Islet of Langerhans (tissue), 1 donor: Measurements from ENCODE around the gene SOWAHA.

Experiments
- FAIRE-seq: peaks from one replicate; lab custom pipeline; 2011; peaks lifted over from hg19 to GRCh38; lab: Jason Lieb, UNC

The SOWAHA gene

DNA sequence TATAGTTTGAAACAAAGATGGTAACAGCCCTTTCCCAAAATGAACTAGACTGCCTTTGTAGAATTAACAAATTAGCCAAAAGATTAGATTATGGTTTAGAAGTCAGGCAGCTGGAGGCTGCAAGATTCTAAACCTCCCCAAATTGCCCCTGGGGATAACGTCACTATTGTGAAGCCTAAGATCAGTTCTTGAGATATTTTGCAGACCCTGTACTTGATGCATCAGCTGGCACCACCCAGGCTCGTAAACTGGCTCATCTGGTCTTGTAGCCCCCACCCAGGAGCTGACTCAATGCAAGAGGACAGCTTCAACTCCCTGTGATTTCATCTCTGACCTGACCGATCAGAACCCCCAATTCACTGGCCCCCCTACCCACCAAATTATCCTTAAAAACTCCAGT, 4.2 kb upstream of the SOWAHA start:
- FAIRE-seq: no peak

DNA sequence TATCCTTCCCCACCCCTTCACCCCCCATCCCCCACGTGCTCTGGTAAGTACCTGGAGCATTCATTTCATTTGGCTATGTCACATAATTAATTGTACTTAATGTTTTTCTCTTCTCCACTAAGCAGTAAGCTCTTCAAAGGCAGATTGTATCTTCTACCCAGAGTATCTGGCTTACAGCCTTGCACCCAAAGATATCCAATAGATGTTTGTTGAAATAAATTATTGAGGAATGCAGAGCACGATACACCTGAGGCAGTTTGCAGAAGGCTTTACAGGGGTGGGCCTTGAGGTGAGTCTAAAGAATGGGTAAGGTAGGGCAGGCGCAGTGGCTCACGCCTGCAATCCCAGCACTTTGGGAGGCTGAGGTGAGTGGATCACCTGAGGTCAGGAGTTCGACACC, 2.5 kb upstream of the SOWAHA start:
- no peak for FAIRE-seq

DNA sequence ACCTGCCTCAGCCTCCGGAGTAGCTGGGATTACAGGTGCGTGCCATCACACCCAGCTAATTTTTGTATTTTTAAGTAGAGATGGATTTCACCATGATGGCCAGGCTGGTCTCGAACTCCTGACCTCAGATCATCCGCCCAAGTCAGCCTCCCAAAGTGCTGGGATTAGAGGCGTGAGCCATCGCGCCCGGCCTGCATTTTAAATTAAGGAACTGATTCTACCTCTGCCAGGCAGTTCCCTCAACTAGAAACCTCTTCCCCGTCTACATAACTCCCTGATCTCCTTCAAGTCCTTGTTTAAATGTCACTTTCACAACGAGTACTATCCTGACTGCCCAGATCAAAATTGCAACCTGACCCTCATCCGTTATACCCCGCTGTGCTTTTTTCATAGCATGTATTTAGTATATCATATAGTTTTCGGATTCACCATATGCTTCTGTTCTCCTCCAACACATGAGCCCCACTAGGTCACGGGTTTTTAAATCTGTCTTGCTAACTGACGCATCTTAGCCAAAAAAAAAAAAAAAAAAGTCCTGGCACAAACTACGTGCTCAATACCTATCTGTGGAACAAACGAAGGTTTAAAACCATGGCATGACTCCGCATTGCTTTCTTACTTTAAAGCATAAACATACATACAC, 858 bp upstream of the SOWAHA start:
- FAIRE-seq: no peak

DNA sequence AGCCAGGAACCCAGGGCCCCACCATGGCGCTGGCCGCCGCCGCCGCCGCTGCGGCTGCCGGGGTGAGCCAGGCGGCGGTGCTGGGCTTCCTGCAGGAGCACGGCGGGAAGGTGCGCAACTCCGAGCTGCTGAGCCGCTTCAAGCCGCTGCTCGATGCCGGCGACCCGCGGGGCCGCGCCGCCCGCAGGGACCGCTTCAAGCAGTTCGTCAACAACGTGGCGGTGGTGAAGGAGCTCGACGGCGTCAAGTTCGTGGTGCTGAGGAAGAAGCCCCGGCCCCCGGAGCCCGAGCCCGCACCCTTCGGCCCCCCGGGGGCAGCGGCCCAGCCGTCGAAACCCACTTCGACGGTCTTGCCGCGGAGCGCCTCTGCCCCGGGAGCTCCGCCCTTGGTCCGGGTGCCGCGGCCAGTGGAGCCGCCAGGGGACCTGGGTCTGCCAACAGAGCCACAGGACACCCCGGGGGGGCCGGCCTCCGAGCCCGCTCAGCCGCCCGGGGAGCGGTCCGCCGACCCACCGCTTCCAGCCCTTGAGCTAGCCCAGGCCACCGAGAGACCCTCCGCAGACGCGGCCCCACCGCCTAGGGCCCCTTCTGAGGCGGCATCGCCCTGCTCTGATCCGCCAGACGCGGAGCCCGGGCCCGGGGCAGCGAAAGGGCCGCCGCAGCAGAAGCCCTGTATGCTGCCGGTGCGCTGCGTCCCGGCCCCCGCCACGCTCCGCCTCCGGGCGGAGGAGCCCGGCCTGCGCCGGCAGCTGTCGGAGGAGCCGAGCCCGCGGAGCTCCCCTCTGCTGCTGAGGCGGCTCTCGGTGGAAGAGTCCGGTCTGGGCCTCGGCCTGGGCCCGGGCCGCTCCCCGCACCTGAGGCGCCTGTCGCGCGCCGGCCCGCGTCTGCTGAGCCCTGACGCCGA, 749 bp downstream of the SOWAHA start:
- FAIRE-seq: no peak

DNA sequence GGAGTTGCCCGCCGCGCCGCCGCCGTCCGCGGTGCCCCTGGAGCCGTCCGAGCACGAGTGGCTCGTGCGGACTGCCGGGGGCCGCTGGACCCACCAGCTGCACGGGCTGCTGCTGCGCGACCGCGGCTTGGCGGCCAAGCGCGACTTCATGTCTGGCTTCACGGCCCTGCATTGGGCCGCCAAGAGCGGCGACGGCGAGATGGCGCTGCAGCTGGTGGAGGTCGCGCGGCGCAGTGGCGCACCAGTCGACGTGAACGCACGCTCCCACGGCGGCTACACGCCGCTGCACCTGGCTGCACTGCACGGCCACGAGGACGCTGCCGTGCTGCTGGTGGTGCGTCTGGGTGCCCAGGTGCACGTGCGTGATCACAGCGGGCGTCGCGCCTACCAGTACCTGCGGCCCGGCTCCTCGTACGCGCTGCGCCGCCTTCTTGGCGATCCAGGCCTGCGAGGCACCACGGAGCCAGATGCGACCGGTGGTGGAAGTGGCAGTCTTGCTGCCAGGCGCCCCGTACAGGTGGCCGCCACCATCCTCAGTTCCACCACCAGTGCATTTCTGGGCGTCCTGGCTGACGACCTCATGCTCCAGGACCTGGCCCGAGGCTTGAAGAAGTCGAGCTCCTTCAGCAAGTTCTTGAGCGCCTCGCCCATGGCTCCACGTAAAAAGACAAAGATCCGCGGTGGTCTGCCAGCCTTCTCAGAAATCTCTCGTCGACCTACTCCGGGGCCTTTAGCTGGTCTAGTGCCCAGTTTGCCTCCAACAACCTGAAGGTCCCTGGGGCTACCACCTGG, 1.6 kb downstream of the SOWAHA start:
- no peak for FAIRE-seq

DNA sequence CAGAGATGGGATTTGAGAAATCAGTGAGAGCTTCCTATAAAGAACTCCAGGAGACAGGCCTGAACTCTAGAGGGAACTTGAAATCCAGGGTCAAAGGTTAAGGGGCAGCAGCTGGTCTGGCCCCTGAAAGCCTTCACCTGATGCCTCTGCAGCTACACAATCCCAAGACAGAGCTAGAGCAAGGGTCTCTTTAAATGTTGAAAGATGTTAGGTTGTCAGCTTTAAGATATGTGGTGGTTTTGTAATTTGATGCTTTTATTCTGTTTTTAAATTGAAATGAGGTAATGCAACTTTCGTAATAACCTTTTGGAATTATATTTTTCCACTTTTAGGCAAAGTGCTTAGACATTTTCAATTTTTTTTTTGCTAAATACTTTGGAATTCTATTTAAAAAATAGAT, 2.4 kb downstream of the SOWAHA start:
- no peak for FAIRE-seq

DNA sequence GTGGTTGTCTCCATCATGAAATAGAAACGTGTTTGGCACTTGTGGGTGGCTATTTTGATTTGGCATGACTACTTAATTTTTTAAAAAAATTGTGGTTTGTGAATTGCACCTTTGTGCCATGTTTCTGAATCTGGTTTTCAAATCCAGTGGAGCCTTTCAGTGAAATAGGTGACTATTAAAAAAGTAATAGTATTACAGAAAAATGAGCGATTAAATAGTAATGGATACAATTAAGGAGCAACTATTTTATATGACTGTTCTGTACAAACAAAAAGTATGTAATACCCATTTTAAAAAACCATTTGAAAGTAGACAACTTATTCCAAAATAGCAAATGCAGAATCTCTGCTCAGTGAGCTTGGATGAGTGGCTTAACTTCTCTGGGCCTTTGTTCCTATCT, 3.0 kb downstream of the SOWAHA start:
- FAIRE-seq: no peak

DNA sequence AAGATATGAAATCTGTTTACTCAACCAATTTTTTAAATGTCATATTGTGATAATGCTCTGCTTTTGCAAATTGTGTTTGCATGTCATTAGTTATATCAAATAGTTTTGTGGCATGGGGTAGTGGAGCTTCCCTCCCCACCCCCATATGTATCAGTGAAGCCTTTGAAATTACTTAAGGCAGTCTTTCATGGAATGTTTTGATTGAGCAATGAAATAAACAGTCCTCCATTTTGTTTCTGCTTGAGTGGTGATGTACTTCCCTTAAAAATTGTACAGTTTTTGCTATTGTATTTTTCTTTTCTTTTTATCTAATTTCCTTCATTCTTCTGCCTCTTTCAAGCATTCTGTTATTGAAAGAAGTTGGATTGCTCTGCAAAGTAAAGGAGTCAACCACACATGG, 3.5 kb downstream of the SOWAHA start:
- FAIRE-seq: no peak

DNA sequence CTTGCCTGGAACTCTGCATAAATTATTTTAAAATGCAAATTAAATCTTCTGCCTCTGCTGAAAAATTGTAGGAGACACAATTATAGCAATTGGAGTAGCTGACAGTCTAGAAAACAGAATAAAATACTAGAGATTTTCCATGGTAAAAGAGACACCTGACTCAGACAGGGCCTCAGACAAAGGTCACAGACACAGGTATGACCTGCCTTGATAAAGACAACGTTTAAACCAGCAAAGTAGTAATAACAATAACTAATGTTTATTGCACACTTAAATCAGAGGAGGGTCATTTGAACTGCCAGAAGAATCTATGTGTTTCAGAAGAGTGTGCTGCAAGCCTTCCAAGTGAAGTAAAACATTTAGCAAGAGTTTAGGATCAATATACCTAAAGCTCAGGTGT, 3.9 kb downstream of the SOWAHA start:
- FAIRE-seq: no peak

DNA sequence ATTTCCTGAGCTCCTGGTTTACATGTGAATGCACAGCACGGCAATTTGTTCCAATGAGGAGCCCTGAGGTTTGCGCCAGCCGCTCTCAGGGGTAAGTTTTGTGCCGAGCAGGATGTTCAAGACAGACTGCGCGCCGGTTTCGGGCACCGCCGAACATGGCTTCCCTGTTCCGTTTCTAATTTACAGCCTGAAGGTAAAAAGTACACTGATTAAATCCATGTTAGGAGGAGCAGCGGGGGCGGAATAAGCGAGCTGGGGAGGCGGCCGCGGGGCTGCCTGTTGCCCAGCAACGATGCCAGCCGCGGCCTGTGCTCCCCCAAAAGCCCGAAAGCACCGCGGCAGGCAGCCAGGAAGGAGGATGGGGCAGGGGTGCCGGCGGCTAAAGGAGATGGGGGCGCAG, 6.4 kb downstream of the SOWAHA start:
- no peak for FAIRE-seq

DNA sequence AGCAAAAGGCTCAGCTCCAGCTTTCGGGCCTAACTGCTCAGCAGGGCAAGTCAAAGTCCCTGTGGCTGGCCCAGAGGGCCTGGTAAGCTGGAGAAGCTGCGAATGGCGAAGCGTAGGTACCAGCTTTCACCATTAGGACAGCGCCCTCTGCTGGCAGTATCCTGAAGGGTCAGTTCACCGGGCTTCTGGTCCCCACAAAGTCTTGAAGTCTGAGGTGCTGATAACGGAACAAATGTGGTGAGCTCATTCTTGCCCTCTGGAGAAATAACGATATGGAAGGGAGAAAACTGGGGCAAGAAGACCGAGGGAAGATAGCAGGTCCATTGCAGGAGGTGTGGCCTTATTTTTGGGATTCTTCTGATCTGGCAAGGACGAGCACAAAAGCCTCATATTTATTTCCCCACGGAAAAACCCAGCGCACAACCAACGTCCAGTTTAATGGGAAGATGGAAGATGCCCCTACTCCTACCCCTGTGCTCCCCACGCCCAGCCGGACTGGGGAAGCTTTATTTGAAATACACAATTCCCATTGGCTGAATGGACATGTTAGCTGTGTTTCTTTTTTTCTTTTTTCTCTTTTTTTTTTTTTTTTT, 7.2 kb downstream of the SOWAHA start:
- FAIRE-seq: peak; percentile 75

DNA sequence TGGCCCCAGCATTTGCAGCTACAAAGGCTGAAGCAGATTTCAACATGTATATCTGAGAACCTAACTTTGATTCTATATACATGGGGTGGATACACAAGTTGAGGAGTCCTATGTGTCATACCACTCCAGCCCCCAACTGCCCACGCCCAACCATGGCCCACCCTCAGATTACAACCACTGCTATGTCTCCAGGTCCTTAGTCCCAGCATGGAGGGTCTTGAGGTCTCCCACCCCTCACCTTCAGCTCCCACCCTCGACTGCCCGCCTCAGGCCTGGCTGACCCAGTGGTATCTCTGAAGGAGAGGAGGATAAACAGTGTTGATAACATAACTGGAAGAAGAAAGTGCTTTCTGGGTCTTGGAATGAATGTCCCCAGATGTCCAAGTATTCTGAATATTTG, 8.2 kb downstream of the SOWAHA start:
- no peak for FAIRE-seq

DNA sequence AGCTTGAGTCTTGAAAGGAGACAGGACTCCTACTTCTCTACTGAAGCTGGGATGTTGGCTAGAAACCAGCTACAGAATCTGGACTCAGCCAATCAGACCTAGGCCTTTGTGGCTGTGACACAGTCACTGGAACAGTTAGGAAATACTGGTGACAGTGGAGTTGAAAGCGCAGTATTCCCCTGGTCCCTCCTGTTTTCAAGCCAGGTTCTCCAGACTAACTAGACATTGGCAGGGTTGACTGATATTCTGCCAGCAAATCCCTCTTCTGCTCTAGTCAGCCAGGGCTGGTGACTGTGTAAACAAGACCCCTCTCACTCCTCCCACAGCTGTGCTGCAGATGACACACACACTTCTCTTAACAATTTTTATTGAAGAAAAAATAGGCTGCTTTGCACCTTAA, 8.7 kb downstream of the SOWAHA start:
- no peak for FAIRE-seq

DNA sequence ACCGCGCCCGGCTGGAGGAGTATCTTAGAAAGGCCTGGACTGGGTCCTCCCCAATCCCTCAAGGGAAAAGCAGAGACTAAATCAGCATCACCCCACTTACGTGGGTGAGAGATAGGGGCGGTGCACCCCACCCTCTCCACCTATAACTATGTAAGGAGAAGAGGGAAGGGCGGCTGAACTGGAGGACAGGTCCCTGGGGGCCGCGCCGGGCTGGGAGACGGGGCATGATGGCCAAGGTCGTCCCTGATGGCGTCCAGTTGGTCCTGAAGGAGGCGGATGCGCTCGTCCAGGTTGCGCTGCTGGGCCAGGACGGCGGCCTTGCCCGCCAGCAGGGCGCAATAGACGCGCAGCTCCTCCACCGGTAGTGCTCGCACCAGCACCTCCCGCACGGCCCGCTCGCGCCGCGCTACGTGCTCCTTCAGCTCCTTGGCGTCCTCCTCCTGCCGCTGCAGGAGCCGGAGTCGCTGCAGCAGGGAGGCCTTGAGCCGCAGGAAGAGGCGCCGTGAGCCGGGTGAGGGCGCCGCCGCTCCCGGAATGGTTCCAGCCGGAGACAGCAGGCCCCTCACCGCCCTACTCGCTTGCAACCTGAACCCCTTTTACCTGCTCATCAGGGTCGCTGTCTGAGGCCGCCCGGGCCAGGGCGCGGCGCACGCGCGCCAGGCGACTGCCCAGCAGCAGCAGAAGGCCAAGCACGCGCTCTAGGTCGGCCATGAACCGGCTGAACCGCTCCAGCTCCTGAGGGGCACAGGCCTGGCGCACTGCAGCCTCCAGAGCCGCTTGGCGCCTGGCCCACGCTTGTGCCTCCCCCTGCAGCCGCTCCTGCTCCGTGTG, 9.8 kb downstream of the SOWAHA start:
- FAIRE-seq: no peak

DNA sequence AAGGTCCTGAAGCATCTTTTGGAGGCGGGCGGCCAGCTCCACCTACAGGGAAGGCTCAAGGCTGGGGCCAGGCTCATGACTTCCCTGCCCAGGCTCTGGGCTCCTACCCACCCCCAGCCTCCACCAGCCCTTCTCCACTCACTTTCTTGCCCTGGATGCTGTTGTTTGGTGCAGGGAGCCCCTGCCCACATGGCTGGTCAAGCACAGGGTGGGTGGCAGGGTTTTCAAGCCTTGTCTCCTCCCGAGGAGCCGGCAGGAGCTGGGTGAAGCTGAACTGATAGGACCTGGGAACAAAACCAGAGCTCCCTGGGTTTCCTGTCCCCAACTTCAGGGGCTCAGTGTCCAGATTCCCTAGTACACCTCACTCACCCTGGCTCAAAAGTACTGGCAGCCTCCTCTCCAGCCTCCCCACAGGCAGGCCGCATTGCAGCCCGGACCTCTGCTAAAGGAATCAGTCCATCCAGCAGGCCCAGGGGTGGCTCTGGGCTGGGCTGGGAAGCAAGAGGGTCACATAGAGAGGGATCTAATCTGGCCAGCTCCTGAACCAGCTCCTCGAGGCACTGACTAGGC, 10.5 kb downstream of the SOWAHA start:
- FAIRE-seq: no peak

DNA sequence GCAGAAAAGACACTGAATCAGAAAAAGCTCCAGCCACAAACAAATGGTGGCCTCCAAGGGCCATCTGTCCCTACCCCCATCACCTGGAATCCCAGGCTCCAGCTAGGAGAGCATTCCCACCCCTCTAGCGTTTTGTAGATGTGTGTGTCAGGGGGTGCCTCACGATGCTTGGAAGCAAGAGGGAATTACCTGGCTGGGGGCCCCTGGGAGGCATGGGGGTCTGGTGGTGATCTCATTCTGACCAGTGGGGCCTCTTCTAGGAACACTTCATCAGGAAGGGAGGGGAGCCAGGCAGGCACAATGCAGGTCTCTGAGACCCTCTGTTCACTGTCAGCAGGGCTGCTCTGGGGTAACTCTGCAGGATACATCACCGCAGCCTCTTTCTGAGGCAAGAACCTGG, 11.3 kb downstream of the SOWAHA start:
- no peak for FAIRE-seq

DNA sequence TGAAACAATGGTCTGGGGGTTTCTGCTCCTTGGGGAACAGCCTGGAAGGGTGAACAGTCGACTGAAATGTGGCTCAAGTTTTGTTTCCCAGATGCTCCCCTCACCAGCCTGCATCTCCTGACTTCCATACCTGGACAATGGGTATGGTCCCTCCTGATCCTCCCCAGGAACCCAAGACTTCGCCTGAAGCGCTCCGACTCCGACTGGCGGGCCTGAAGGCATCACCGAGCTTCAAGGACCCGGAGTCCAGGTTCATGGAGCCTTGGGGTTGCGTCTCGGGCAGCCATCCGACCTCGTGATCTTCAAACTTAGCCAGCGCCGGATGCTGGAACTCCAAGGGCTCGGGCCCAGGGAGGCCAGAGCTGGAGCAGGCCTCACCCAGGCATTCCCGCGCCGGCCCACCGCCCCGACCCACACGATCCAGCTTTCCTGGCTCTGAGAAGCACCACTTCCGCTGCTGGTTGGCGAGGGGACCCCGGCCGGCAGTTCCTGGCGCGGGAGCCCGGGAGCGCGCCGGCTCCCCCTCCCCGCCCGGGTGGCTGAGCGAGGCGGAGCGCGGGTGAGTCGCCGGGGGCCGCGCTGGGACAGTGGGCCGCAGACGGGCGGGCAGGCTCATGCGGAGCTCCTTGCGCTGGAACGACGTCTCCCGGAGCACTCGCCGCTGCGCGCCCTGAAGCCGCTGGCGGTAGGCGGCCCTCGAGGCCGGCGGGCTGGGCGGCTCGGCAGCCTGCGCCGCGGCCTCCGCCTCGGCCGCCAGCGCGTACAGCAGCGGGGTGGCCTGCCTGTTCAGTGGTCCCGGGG, 12.1 kb downstream of the SOWAHA start:
- FAIRE-seq: no peak

DNA sequence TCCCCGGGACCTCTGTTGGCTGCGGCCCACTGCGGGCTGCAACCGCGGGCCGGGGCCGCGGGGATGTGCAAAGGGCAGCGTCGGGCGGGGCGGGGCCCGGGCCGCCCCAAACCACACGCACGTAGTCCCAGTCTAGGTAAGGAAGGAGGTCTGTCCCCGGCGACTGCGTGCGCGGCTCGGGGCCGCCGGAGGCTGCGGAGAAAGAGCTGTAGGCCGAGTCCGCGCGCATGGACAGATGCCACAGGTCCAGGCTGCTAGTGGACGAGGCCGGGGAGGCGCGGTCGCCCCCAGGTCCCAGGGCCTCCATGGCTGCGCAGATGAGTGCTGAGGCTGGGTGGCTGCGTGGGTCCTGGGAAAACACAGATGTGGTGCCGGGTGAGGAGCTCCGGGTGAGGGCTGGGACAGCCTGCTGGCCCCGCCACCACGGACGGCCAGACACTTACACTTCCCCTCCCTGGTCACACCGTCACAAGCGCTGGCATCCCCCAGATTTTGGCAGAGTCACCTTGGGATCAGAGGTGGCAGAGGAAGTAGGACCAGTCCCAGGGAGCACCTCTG, 12.8 kb downstream of the SOWAHA start:
- no peak for FAIRE-seq

DNA sequence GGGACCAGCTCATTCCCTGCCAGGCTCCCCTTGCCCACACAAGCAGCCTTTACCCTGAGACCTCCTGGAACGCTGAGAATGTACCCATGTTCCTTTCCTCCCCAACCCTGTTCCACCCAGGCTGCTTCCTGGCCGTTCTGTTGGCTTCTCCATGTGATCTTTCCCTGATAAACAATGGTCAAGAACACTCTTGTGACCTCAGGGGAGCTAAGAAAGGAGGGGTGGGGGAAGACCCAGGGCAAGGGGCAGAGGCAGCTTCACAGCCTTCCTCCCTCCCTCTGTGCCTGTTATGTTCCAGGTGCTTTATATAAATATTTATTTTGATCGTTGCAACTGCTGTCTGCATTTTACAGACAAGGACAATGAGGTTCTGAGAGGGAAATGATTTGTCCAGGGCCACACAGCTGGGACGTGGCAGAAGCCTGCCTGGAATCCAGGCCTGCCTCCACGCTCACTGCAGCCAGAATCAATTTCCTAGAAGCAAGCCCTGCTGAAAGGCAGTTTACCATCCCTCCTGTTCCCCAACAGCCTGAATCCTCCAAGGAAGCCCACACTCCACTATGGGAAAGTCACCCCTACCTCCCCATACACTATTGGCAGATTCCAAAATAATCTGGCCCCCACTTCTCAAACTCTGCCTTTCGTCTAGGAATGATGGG, 13.5 kb downstream of the SOWAHA start:
- FAIRE-seq: no peak
